Activated CD8-positive, alpha-beta T cell treated with anti-CD3 and anti-CD28 coated beads, Interleukin-2, amount 10 ng/mL, durations not matched to agents 7 days and 5 days (primary cell): ENCODE results near the gene TMCO6. TPM values are rescaled to one million over a fixed set of nuclear protein-coding genes. Genes with fewer than 3 reads are reported as not detected.
A peak's percentile ranks its signal among the peaks of the same experiment; 100 is the strongest.
"Not testable (repeated sequence)": the region's sequence is repeated elsewhere in the genome, so short reads cannot be mapped to it uniquely, and the experiment has no call there.

ENCODE experiments used
- ATAC-seq: fragments of 150-1000 bp; cut with Tn5 transposase; one replicate; pipeline ENCODE4 v1.10.0; 2021; ENCODE audit warnings: moderate library complexity
- CTCF ChIA-PET: fragments of 350-600 bp; sonication (Branson Sonifier 250); formaldehyde crosslinking; loops from one replicate; lab custom pipeline; 2021; ENCODE audit warnings: antibody characterized with exemption; lab: Charles Lee
- POLR2A ChIA-PET: fragments of 350-600 bp; sonication (Branson Sonifier 250); formaldehyde crosslinking; loops from one replicate; lab custom pipeline; 2021; ENCODE audit warnings: antibody characterized with exemption; lab: Charles Lee
- DNase-seq: peaks from one replicate; pipeline ENCODE4 v3.0.0-alpha.2; 2020
- H3K27ac Mint-ChIP-seq: one replicate; pipeline ENCODE4 v1.8.0; 2021; ENCODE audit warnings: mild to moderate bottlenecking, mixed read lengths
- H3K27me3 Mint-ChIP-seq: one replicate; pipeline ENCODE4 v1.8.0; 2021; ENCODE audit warnings: low read depth, mixed read lengths
- H3K36me3 Mint-ChIP-seq: one replicate; pipeline ENCODE4 v1.8.0; 2021; ENCODE audit warnings: low read depth, mixed read lengths
- H3K4me1 Mint-ChIP-seq: one replicate; pipeline ENCODE4 v1.8.0; 2021; ENCODE audit warnings: low read depth, mixed read lengths
- H3K4me3 Mint-ChIP-seq: one replicate; pipeline ENCODE4 v1.8.0; 2021; ENCODE audit warnings: mild to moderate bottlenecking, mixed read lengths
- H3K9me3 Mint-ChIP-seq: one replicate; pipeline ENCODE4 v1.8.0; 2022; ENCODE audit warnings: mixed read lengths; ENCODE audit not compliant: insufficient read depth
- total RNA-seq, 2 experiments: library from RNA; stranded (reverse); gene quantifications; one replicate each; pipeline ENCODE4 v1.2.3, GENCODE V29; 2021

Gene TMCO6
- total RNA-seq, 2 experiments from 2014 or later = 30.5 to 36.5 TPM

GRCh38 chr5:140642718-140643117, 3.5 kb downstream of the TMCO6 start:
- no peak overlapping the region for H3K4me3 Mint-ChIP-seq
- ATAC-seq (no peak), DNase-seq (no peak)
- peaks cover 44% of the 10 kb centered on the region for H3K36me3 Mint-ChIP-seq
- no peak overlapping the region for H3K27ac Mint-ChIP-seq
- CTCF ChIA-PET = no interaction called here
- peaks cover 55% of the 10 kb centered on the region for H3K4me1 Mint-ChIP-seq
- H3K9me3 Mint-ChIP-seq = no peaks in the 10 kb centered on the region
- POLR2A ChIA-PET = interaction anchor here (0.9 to 2.8 kb wide), 4 partner anchors 48 to 243 kb away, joined by 3 to 9 read pairs (median 4); partner anchors contain the start of genes ANKHD1, HARS1 and HARS2
- no peaks in the 10 kb centered on the region for H3K27me3 Mint-ChIP-seq

- no peaks in the 10 kb centered on the region for H3K27me3 Mint-ChIP-seq
- peak overlapping the region; percentile 98 for H3K27ac Mint-ChIP-seq
- ChIA-PET POLR2A (interaction anchor here (0.8 to 2.7 kb wide), 18 partner anchors 8 to 245 kb away, joined by 3 to 44 read pairs (median 8); partner anchors contain the start of genes ANKHD1, APBB3, EIF4EBP3 and HARS1), CTCF (interaction anchor here (0.6 to 2.5 kb wide), 18 partner anchors 8 to 917 kb away, joined by 3 to 16 read pairs (median 4); partner anchors contain the start of genes APBB3, CD14, EIF4EBP3 and TMCO6)
- H3K9me3 Mint-ChIP-seq = no peaks in the 10 kb centered on the region
- H3K4me1 Mint-ChIP-seq = peaks cover 33% of the 10 kb centered on the region
- H3K36me3 Mint-ChIP-seq = peaks cover 44% of the 10 kb centered on the region
- DNase-seq (no peak), ATAC-seq (peak; percentile 33)
- peak overlapping the region; percentile 96 for H3K4me3 Mint-ChIP-seq
Measured at GRCh38 chr5:140647042-140647419, 7.8 kb downstream of the TMCO6 start.

GRCh38 chr5:140658870-140659269, 19.6 kb downstream of the TMCO6 start:
- ATAC-seq (no peak), DNase-seq (no peak)
- Mint-ChIP-seq H3K27ac (no peak overlapping the region), H3K4me3 (no peak overlapping the region), H3K4me1 (peaks cover 4% of the 10 kb centered on the region), H3K9me3 (no peaks in the 10 kb centered on the region), H3K36me3 (peaks cover 82% of the 10 kb centered on the region), H3K27me3 (no peaks in the 10 kb centered on the region)
- ChIA-PET CTCF (no interaction called here), POLR2A (interaction anchor here (1.3 kb wide), 1 partner anchor 11 kb away, joined by 5 read pairs; the partner anchor contains the start of genes IK and NDUFA2)

- POLR2A ChIA-PET, H3K27me3 Mint-ChIP-seq, CTCF ChIA-PET, H3K27ac Mint-ChIP-seq, H3K4me3 Mint-ChIP-seq, ATAC-seq, H3K9me3 Mint-ChIP-seq, DNase-seq: not testable (repeated sequence)
- Mint-ChIP-seq H3K36me3 (peaks cover 71% of the 10 kb centered on the region), H3K4me1 (peaks cover 12% of the 10 kb centered on the region)
Measured at GRCh38 chr5:140660371-140660770, 21.1 kb downstream of the TMCO6 start.

GRCh38 chr5:140664030-140664358, 24.7 kb downstream of the TMCO6 start:
- Mint-ChIP-seq H3K9me3 (no peaks in the 10 kb centered on the region), H3K4me3 (peak overlapping the region; percentile 98), H3K27me3 (no peaks in the 10 kb centered on the region), H3K27ac (peak overlapping the region; percentile 96), H3K4me1 (peaks cover 35% of the 10 kb centered on the region), H3K36me3 (peaks cover 75% of the 10 kb centered on the region)
- DNase-seq (no peak), ATAC-seq (no peak)
- CTCF ChIA-PET = interaction anchor here (3.1 kb wide), 1 partner anchor 17 kb away, joined by 13 read pairs; the partner anchor contains the start of genes IK and NDUFA2
- POLR2A ChIA-PET = interaction anchor here (0.9 to 5.8 kb wide), 8 partner anchors 11 to 117 kb away, joined by 3 to 44 read pairs (median 4); partner anchors contain the start of genes EIF4EBP3, HARS1, HARS2 and IK

- CTCF ChIA-PET = interaction anchor here (0.7 to 3.1 kb wide), 3 partner anchors 11 to 47 kb away, joined by 4 to 13 read pairs (median 5); partner anchors contain the start of genes IK and NDUFA2
- H3K27ac Mint-ChIP-seq = peak within 1 kb of the TSS; percentile 96
- peaks cover 35% of the 10 kb centered on the region for H3K4me1 Mint-ChIP-seq
- H3K9me3 Mint-ChIP-seq = no peaks in the 10 kb centered on the region
- DNase-seq (peak; percentile 97), ATAC-seq (peak; percentile 93)
- H3K27me3 Mint-ChIP-seq = no peaks in the 10 kb centered on the region
- H3K36me3 Mint-ChIP-seq = peaks cover 75% of the 10 kb centered on the region
- POLR2A ChIA-PET = interaction anchor here (0.9 to 5.8 kb wide), 10 partner anchors 12 to 942 kb away, joined by 3 to 44 read pairs (median 4); partner anchors contain the start of genes EIF4EBP3, HARS1, HARS2 and IK
- peak within 1 kb of the TSS; percentile 98 for H3K4me3 Mint-ChIP-seq
Measured at GRCh38 chr5:140664359-140665119, 25.3 kb downstream of the TMCO6 start, which contains the start of gene WDR55. TSS of gene WDR55 (plus strand) at chr5:140664904. CDS start at chr5:140664913, 9 bp downstream.

- DNase-seq, ATAC-seq, H3K4me3 Mint-ChIP-seq, POLR2A ChIA-PET, CTCF ChIA-PET, H3K9me3 Mint-ChIP-seq, H3K27ac Mint-ChIP-seq, H3K27me3 Mint-ChIP-seq: not testable (repeated sequence)
- H3K36me3 Mint-ChIP-seq = peaks cover 67% of the 10 kb centered on the region
- peaks cover 21% of the 10 kb centered on the region for H3K4me1 Mint-ChIP-seq
Measured at GRCh38 chr5:140671035-140671434, 31.8 kb downstream of the TMCO6 start.

GRCh38 chr5:140671472-140672125, 32.3 kb downstream of the TMCO6 start:
- ChIA-PET CTCF (no interaction called here), POLR2A (interaction anchor here (1.0 kb wide), 2 partner anchors 16 to 29 kb away, joined by 3 read pairs; partner anchors contain the start of gene ZMAT2)
- Mint-ChIP-seq H3K4me3 (no peak overlapping the region), H3K36me3 (peaks cover 69% of the 10 kb centered on the region), H3K27ac (no peak overlapping the region), H3K27me3 (no peaks in the 10 kb centered on the region), H3K4me1 (peaks cover 16% of the 10 kb centered on the region), H3K9me3 (no peaks in the 10 kb centered on the region)
- ATAC-seq (no peak), DNase-seq (no peak)

GRCh38 chr5:140672455-140673186, 33.4 kb downstream of the TMCO6 start:
- POLR2A ChIA-PET = interaction anchor here (1.0 kb wide), 2 partner anchors 17 to 28 kb away, joined by 3 read pairs; partner anchors contain the start of gene ZMAT2
- Mint-ChIP-seq H3K27ac (no peak overlapping the region), H3K36me3 (peaks cover 67% of the 10 kb centered on the region), H3K4me1 (peaks cover 6% of the 10 kb centered on the region), H3K4me3 (no peak overlapping the region), H3K27me3 (no peaks in the 10 kb centered on the region), H3K9me3 (no peaks in the 10 kb centered on the region)
- CTCF ChIA-PET = no interaction called here
- DNase-seq (no peak), ATAC-seq (no peak)

- DNase-seq (no peak), ATAC-seq (peak; percentile 18)
- ChIA-PET POLR2A (no interaction called here), CTCF (no interaction called here)
- H3K36me3 Mint-ChIP-seq = peaks cover 65% of the 10 kb centered on the region
- no peaks in the 10 kb centered on the region for H3K9me3 Mint-ChIP-seq
- H3K4me3 Mint-ChIP-seq = no peak within 1 kb of the TSS
- H3K27me3 Mint-ChIP-seq = no peaks in the 10 kb centered on the region
- H3K27ac Mint-ChIP-seq = peak within 1 kb of the TSS; percentile 18
- H3K4me1 Mint-ChIP-seq = peaks cover 4% of the 10 kb centered on the region
Measured at GRCh38 chr5:140673187-140673976, 34.1 kb downstream of the TMCO6 start, which contains the start of gene DND1. TSS of gene DND1 (minus strand) at chr5:140673576. CDS start at chr5:140673542, 34 bp downstream.
